GM18907 (cell line): ENCODE data around the gene CLEC19A.
A peak's percentile ranks its signal among the peaks of the same experiment; 100 is the strongest.

Experiments used
- ATAC-seq: cut with Tn5 transposase; IDR thresholded peaks from one replicate; pipeline ENCODE4 v1.9.1; 2021; ENCODE audit warnings: mild to moderate bottlenecking, moderate library complexity; ENCODE audit not compliant: unreplicated experiment

CLEC19A gene

GRCh38 chr16:19284207-19284606 is 1.3 kb upstream of the CLEC19A start:
- no peak for ATAC-seq

- no peak for ATAC-seq
These were observed 1.3 kb downstream of the CLEC19A start for GRCh38 chr16:19286827-19287226.

- no peak for ATAC-seq
These were observed 1.7 kb downstream of the CLEC19A start for GRCh38 chr16:19287241-19287640.

- no peak for ATAC-seq
These were observed 3.6 kb downstream of the CLEC19A start for GRCh38 chr16:19288872-19289799.

- no peak for ATAC-seq
These were observed 4.4 kb downstream of the CLEC19A start for GRCh38 chr16:19289811-19290485.

- no peak for ATAC-seq
These were observed 5.3 kb downstream of the CLEC19A start for GRCh38 chr16:19290860-19291259.

- ATAC-seq: no peak
These were observed 5.9 kb downstream of the CLEC19A start for GRCh38 chr16:19291475-19291874.

GRCh38 chr16:19292186-19292585 is 6.7 kb downstream of the CLEC19A start:
- ATAC-seq: no peak

- ATAC-seq: peak; percentile 89
These were observed 8.7 kb downstream of the CLEC19A start for GRCh38 chr16:19294156-19294649.

GRCh38 chr16:19295393-19295792 is 9.9 kb downstream of the CLEC19A start:
- ATAC-seq: no peak

GRCh38 chr16:19297454-19297853 is 11.9 kb downstream of the CLEC19A start:
- no peak for ATAC-seq

GRCh38 chr16:19299565-19299964 is 14.0 kb downstream of the CLEC19A start:
- no peak for ATAC-seq

GRCh38 chr16:19301931-19302330 is 16.4 kb downstream of the CLEC19A start:
- no peak for ATAC-seq

GRCh38 chr16:19304750-19305149 is 19.2 kb downstream of the CLEC19A start:
- ATAC-seq: no peak

- ATAC-seq: no peak
These were observed 19.9 kb downstream of the CLEC19A start for GRCh38 chr16:19305443-19305842.

- ATAC-seq: no peak
These were observed 22.2 kb downstream of the CLEC19A start for GRCh38 chr16:19307587-19308241.

- no peak for ATAC-seq
These were observed 22.9 kb downstream of the CLEC19A start for GRCh38 chr16:19308392-19308791.

GRCh38 chr16:19309178-19309577 is 23.6 kb downstream of the CLEC19A start:
- ATAC-seq: no peak

- no peak for ATAC-seq
These were observed 29.3 kb downstream of the CLEC19A start for GRCh38 chr16:19314718-19315425.

- no peak for ATAC-seq
These were observed 30.4 kb downstream of the CLEC19A start for GRCh38 chr16:19315889-19316433.
